ENCODE results near the gene DNAJC22.
"Not testable (repeated sequence)": the region's sequence is repeated elsewhere in the genome, so short reads cannot be mapped to it uniquely, and the experiment has no call there.

Gene DNAJC22

GRCh38 chr12:49332891-49333371 lies 13.8 kb upstream of the DNAJC22 start:
- no peak for TF ChIP-seq ZFX (IDR thresholded peaks at IDR 0.05; ENCODE audit: borderline replicate concordance)
- no peak for TF ChIP-seq CTCF (IDR thresholded peaks at IDR 0.05)
- peak overlapping the region; percentile 70; the same call in 1 of the 2 replicates for H3K27ac ChIP-seq

GRCh38 chr12:49333778-49334177 lies 12.9 kb upstream of the DNAJC22 start:
- H3K27ac ChIP-seq, result not testable (repeated sequence)

GRCh38 chr12:49334226-49334625 lies 12.5 kb upstream of the DNAJC22 start:
- no peak overlapping the region for H3K27ac ChIP-seq
- no peak for TF ChIP-seq ZFX (IDR thresholded peaks at IDR 0.05; ENCODE audit: borderline replicate concordance)
- TF ChIP-seq CTCF (IDR thresholded peaks at IDR 0.05), result no peak

- TF ChIP-seq CTCF (IDR thresholded peaks at IDR 0.05) (no peak), ZFX (IDR thresholded peaks at IDR 0.05; ENCODE audit: borderline replicate concordance) (no peak)
- H3K27ac ChIP-seq, result no peak overlapping the region
Measured at GRCh38 chr12:49334681-49335080, 12.0 kb upstream of the DNAJC22 start.

GRCh38 chr12:49335118-49335954 lies 11.4 kb upstream of the DNAJC22 start:
- H3K27ac ChIP-seq, result no peak overlapping the region
- TF ChIP-seq CTCF (IDR thresholded peaks at IDR 0.05) (no peak), ZFX (IDR thresholded peaks at IDR 0.05; ENCODE audit: borderline replicate concordance) (no peak)

GRCh38 chr12:49335955-49336644 lies 10.6 kb upstream of the DNAJC22 start:
- TF ChIP-seq CTCF (IDR thresholded peaks at IDR 0.05) (no peak), ZFX (IDR thresholded peaks at IDR 0.05; ENCODE audit: borderline replicate concordance) (no peak)
- no peak overlapping the region for H3K27ac ChIP-seq

GRCh38 chr12:49336645-49337584 lies 9.8 kb upstream of the DNAJC22 start, which contains the start of gene C1QL4:
C1QL4 (minus strand) TSS chr12:49337188; CDS start chr12:49336477, 711 bp downstream.
- TF ChIP-seq ZFX (IDR thresholded peaks at IDR 0.05; ENCODE audit: borderline replicate concordance), result no peak
- peak; percentile 100 for TF ChIP-seq CTCF (IDR thresholded peaks at IDR 0.05)
- H3K27ac ChIP-seq, result no peak within 1 kb of the TSS

All from 22Rv1 (cell line).